HEK293T (cell line): ENCODE measurements around the gene IQCB1.

Experiments
- CTCF ChIA-PET: fragments of 350-600 bp; formaldehyde crosslinking; extraction: SDS; loops from one replicate; lab custom pipeline; 2021; ENCODE audit warnings: antibody characterized with exemption, inconsistent platforms; lab: Yijun Ruan, JAX
- POLR2A ChIA-PET: fragments of 350-600 bp; formaldehyde crosslinking; extraction: SDS; loops from one replicate; lab custom pipeline; 2020; ENCODE audit warnings: antibody characterized with exemption, inconsistent platforms; lab: Yijun Ruan, JAX
- DNase-seq: peaks from one replicate; pipeline ENCODE4 v3.0.0; 2012; ENCODE audit warnings: mixed read lengths; ENCODE audit errors: extremely low spot score
- ARNT ChIP-seq: fragments of 450-650 bp; IDR thresholded peaks from 2 replicates; pipeline ENCODE4 v1.6.1; 2017; ENCODE audit warnings: mild to moderate bottlenecking
- BHLHE40 ChIP-seq: fragments of 450-650 bp; IDR thresholded peaks from 2 replicates; pipeline ENCODE4 v1.6.1; 2016; ENCODE audit warnings: mild to moderate bottlenecking, moderate library complexity, borderline replicate concordance
- CTBP1 ChIP-seq: fragments of 450-650 bp; IDR thresholded peaks from 2 replicates; pipeline ENCODE4 v1.6.1; 2016; ENCODE audit warnings: borderline replicate concordance
- ELF4 ChIP-seq: fragments of 450-650 bp; IDR thresholded peaks from 2 replicates; pipeline ENCODE4 v1.6.1; 2017; ENCODE audit warnings: antibody characterized with exemption
- FOXA1 ChIP-seq: fragments of 450-650 bp; IDR thresholded peaks from 2 replicates; pipeline ENCODE4 v1.6.1; 2016; ENCODE audit warnings: mild to moderate bottlenecking
- FOXK2 ChIP-seq: fragments of 450-650 bp; IDR thresholded peaks from 2 replicates; pipeline ENCODE4 v1.6.1; 2016; ENCODE audit warnings: mild to moderate bottlenecking
- FOXM1 ChIP-seq: fragments of 450-650 bp; IDR thresholded peaks from 2 replicates; pipeline ENCODE4 v1.6.1; 2017; ENCODE audit warnings: mild to moderate bottlenecking, borderline replicate concordance
- HDGF ChIP-seq: fragments of 450-650 bp; IDR thresholded peaks from 2 replicates; pipeline ENCODE4 v1.6.1; 2017; ENCODE audit warnings: antibody characterized with exemption, borderline replicate concordance
- L3MBTL2 ChIP-seq: fragments of 450-650 bp; conservative IDR thresholded peaks from 2 replicates; pipeline ENCODE4 v1.6.1; 2016; ENCODE audit warnings: mild to moderate bottlenecking
- LEF1 ChIP-seq: fragments of 450-650 bp; IDR thresholded peaks from 2 replicates; pipeline ENCODE4 v1.6.1; 2017; ENCODE audit warnings: mild to moderate bottlenecking, borderline replicate concordance
- NFRKB ChIP-seq: fragments of 450-650 bp; IDR thresholded peaks from 2 replicates; pipeline ENCODE4 v1.6.1; 2016; ENCODE audit warnings: mild to moderate bottlenecking, moderate library complexity
- SP1 ChIP-seq: fragments of 450-650 bp; IDR thresholded peaks from 2 replicates; pipeline ENCODE4 v1.6.1; 2017
- SUZ12 ChIP-seq: fragments of 450-650 bp; IDR thresholded peaks from 2 replicates; pipeline ENCODE4 v1.6.1; 2016; ENCODE audit warnings: mild to moderate bottlenecking
- TARDBP ChIP-seq: fragments of 450-650 bp; IDR thresholded peaks from 2 replicates; pipeline ENCODE4 v1.6.1; 2016
- ZNF384 ChIP-seq: fragments of 450-650 bp; IDR thresholded peaks from 2 replicates; pipeline ENCODE4 v1.6.1; 2016
- TF ChIP-seq, protein P1 (sequence below): fragments of 450-650 bp; IDR thresholded peaks from 2 replicates; pipeline ENCODE4 v1.6.1; 2016

IQCB1 gene

DNA sequence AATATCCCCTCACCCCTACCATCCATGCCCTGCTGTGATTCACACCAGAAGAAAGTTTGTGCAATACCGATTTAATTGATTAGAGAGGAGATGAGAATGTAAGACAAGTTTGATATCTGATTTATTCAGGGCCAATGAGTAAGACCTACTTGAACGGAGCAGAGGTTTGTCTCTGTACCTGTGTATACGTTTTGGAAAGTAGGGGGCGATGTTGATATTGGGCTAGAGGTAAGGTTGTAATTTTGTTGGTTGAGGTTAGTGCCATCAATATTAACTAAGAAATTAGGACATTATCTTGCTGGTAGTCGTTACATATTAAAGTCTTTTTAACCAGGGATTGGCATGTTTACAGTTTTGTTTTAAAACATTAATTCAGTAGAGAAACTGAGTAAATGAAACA, 20.7 kb upstream of the IQCB1 start:
- TF ChIP-seq ELF4: no peak
- TF ChIP-seq FOXK2: no peak
- TF ChIP-seq ZNF384: no peak
- TF ChIP-seq SP1: no peak
- no peak for TF ChIP-seq HDGF
- no peak for TF ChIP-seq L3MBTL2
- TF ChIP-seq LEF1: no peak
- DNase-seq: peak; percentile 8
- CTCF ChIA-PET: no interaction called here
- POLR2A ChIA-PET: no interaction called here

DNA sequence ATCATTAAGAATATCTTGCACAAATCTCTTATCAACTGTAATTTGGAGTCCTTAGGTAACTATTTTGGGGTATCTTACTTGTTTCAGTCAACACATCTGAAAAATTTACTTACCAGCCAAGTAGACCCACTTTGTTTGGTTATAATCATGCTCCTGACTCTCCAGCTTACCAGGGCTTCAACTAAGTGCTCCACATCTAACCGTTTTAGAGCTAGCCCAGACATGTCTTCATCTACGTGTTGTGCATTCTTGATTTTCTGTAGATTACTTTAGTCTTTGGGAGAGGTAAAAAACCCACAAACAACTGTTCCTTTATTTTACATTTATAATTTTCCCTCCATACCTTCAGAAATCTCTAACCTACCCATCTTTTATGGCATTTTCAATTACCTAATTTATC, 17.4 kb upstream of the IQCB1 start:
- DNase-seq: no peak
- POLR2A ChIA-PET: no interaction called here
- TF ChIP-seq SP1 (no peak), HDGF (no peak), LEF1 (no peak), L3MBTL2 (no peak), FOXM1 (no peak), ZNF384 (no peak), SUZ12 (no peak), TARDBP (no peak), ARNT (no peak), BHLHE40 (no peak), FOXK2 (no peak), NFRKB (no peak), CTBP1 (no peak), ELF4 (no peak), FOXA1 (no peak)
- TF ChIP-seq, protein P1, sequence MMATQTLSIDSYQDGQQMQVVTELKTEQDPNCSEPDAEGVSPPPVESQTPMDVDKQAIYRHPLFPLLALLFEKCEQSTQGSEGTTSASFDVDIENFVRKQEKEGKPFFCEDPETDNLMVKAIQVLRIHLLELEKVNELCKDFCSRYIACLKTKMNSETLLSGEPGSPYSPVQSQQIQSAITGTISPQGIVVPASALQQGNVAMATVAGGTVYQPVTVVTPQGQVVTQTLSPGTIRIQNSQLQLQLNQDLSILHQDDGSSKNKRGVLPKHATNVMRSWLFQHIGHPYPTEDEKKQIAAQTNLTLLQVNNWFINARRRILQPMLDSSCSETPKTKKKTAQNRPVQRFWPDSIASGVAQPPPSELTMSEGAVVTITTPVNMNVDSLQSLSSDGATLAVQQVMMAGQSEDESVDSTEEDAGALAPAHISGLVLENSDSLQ: no peak
- CTCF ChIA-PET: interaction anchor here (0.6 kb wide), 1 partner anchor 451 kb away, joined by 3 read pairs; no protein-coding TSS in a partner anchor

DNA sequence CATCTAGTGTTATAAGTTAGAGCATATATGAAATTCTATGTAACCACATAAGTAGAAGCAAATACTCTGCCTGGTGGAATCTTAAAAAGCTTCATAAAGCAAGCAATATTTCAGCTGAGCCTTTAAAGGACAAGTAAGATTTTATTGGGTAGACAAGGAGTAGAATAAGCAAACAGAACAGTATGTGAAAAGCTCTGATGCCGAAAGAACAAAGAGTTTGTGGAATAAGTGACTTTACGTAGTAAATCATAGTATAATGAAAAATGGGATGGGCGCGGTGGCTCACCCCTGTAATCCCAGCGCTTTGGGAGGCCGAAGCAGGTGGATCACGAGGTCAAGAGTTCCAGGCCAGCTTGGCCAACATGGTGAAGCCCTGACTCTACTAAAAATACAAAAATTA, 10.0 kb upstream of the IQCB1 start:
- ChIA-PET POLR2A (no interaction called here), CTCF (no interaction called here)
- DNase-seq: no peak
- TF ChIP-seq BHLHE40 (no peak), HDGF (no peak), TARDBP (no peak)
- TF ChIP-seq, protein P1: peak; percentile 67

DNA sequence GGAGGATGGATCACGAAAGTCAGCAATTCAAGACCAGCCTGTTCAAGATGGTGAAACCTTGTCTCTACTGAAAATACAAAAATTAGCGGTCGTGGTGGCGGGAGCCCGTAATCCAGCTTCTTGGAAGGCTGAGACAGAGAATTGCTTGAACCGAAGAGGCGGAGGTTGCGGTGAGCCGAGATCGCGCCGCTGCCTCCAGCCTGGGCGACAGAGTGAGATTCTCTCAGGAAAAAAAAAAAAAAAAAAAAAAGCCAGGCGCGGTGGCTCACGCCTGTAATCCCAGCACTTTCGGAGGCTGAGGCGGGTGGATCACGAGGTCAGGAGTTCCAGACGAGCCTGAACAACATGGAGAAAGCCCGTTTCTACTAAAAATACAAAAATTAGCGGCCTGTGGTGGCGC, 5.1 kb upstream of the IQCB1 start:
- CTCF ChIA-PET: no interaction called here
- no peak for DNase-seq
- POLR2A ChIA-PET: no interaction called here
- TF ChIP-seq, protein P1: no peak
- TF ChIP-seq FOXA1 (no peak), FOXM1 (no peak), LEF1 (no peak), NFRKB (no peak), TARDBP (no peak)

DNA sequence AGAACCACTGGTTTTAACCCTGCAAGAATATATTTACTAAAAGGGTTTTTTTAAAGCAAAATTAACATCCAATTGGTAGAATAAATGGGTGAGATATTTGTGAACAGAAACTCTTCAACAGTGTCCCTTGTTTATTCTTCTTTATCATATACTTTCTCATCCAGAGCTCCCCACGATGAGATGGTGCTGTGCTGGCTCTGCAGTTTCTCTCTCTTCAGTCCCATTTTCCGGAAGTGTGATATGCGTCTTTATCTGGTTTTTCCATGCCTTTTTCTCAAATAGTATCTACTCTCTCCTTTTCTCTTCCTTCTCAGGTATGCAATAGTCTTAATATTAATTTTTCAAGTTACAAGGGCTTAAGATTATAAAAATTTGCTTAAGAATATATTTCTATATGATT, 1.6 kb upstream of the IQCB1 start:
- TF ChIP-seq CTBP1: no peak
- TF ChIP-seq ZNF384: no peak
- no peak for TF ChIP-seq ARNT
- no peak for TF ChIP-seq L3MBTL2
- no peak for TF ChIP-seq FOXK2
- TF ChIP-seq HDGF: no peak
- TF ChIP-seq LEF1: no peak
- TF ChIP-seq, protein P1: no peak
- no peak for TF ChIP-seq SUZ12
- no peak for TF ChIP-seq BHLHE40
- no peak for TF ChIP-seq ELF4
- TF ChIP-seq FOXA1: no peak
- no peak for TF ChIP-seq FOXM1
- no peak for TF ChIP-seq SP1
- TF ChIP-seq NFRKB: no peak
- ChIA-PET POLR2A (no interaction called here), CTCF (interaction anchor here (0.6 kb wide), 1 partner anchor 140 kb away, joined by 3 read pairs; no protein-coding TSS in a partner anchor)
- no peak for DNase-seq

DNA sequence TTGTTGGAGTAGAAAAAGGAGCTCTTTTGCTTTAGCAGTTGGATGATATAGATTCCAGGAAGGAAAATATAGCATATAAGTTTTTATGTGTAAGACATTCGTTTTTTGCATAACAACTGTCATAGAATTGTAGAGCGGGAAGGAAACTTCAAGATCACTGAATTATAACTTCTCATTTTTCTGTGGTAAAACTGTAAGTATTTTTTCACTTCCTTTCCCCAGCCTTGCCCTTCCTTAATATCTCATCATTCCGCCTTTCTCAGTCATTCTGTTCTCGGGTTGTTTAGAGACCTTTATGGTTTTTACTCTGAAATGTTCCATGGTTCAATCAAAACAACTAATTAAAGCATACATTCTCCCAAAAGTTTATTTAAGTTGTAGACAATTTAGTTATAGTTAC, 1.2 kb upstream of the IQCB1 start:
- no peak for DNase-seq
- ChIA-PET POLR2A (no interaction called here), CTCF (interaction anchor here (0.6 kb wide), 1 partner anchor 140 kb away, joined by 3 read pairs; no protein-coding TSS in a partner anchor)
- TF ChIP-seq BHLHE40 (no peak), NFRKB (no peak), CTBP1 (no peak), ARNT (no peak), FOXA1 (no peak), FOXK2 (no peak), SUZ12 (no peak), HDGF (no peak), SP1 (no peak), L3MBTL2 (no peak), LEF1 (no peak), ELF4 (no peak), ZNF384 (no peak), FOXM1 (no peak), TARDBP (no peak)
- TF ChIP-seq, protein P1: no peak
